Left ventricle myocardium superior (tissue), 1 donor: ENCODE data around the gene AMER3. TPM values are rescaled to one million over a fixed set of nuclear protein-coding genes. Genes with fewer than 3 reads are reported as not detected.
A peak's percentile ranks its signal among the peaks of the same experiment; 100 is the strongest.
"Not testable (repeated sequence)": the region's sequence is repeated elsewhere in the genome, so short reads cannot be mapped to it uniquely, and the experiment has no call there.

Source experiments
- ATAC-seq: fragments of 200-7000 bp; cut with Tn5 transposase; one replicate; pipeline ENCODE4 v1.9.1; 2020; ENCODE audit warnings: mild to moderate bottlenecking, moderate library complexity
- DNase-seq: peaks from one replicate; pipeline ENCODE4 v3.0.0-alpha.2; 2020
- intact Hi-C: fragments of 100-400 bp; cut with micrococcal nuclease; formaldehyde crosslinking; loops from one replicate; pipeline ENCODE4 v1.11.0; 2022
- long read RNA-seq: library from polyadenylated mRNA; unstranded; transcript quantifications from one replicate; pipeline ENCODE4 v2.0.0, GENCODE V29; 2021
- total RNA-seq: library from RNA; stranded (reverse); fragmentation: NEBNext Ultra II Directional; extraction: Animal tissue kit (Norgen Biotek cat#: 25700); gene quantifications from one replicate; pipeline ENCODE4 v1.2.1, GENCODE V29; 2021
- donor health status: DM: no; HTN: yes; CAD: no; lungs with severe emphysema.

Gene AMER3, protein sequence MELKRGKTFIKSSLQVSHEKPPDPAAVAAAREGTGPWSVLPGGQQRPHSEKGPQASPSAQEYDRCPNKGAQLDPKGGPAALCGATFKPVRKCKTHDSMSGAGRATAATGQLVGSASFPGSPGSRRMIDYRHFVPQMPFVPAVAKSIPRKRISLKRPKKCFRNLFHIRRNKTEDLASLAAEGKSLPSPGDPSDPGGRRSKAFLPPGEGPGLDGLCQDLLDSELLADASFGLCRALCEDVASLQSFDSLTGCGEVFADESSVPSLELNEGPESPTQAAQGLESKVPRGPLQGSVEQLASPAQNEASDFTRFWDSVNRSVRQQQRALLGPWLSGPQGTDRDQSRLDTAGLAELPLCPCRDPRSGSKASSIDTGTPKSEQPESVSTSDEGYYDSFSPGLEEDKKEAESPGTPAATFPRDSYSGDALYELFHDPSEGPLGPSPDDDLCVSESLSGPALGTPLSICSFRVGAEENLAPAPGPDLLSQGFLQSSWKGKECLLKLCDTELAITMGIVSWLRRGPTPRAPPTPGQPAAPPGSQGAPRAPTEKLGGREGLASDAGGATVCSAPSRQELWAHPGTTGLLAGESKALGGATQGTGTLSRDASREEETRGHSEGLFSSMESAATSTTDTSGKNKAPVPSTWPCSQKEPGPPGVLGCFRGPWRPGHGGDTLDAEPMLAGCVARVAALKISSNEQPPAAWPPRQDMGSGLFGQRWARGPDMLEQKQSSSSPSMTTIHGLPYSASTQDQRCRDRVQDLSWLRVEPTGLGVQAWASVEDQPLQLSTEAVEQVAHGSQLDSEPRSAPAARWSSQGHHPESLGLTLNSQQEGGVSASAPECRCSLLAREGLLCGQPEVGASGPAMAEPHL
- total RNA-seq, result not detected
- long read RNA-seq, result 0 reads

DNA sequence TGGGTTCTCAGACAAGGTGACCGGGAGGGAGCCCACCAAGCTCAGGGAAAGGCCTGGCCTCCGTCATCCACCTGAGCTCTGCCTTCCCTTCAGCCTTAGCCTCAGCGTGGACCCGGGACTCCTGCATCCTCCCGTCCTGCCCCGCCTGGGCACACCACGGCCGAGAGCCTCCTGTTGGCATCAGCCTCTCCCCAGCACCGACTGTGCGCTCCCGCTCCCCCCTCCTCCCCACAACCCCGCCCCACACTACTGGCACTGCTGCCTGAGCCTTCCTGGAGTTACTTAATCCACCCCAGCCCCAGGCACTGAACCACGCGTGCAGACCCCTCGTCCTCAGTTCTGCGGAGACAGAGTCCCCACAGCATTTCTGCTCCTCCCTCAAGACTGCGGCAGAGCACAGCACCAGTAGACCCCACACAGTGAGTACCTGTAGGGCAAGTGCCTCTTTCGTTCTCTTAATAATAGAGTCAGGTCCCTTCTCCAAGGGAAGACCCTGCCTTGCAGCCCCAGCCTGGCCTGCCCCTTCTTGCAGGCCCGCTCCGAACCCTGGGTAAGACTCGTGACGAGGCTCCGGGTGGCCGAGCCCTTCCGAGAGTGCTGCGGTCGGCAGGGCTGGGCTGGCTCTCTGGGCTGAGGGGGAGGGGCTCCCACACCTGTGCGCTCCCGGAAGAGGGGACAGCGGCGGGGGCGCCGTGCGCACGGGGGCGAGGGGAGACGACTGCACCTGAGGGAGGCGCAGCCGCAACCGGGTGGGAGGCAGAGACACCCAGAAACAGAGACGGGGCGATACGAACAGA, at the start of gene AMER3:
AMER3 (plus strand) TSS at position 285 of the 797 bp plus-strand sequence. CDS start 6,533 bp downstream, outside the sequence.
- DNase-seq (no peak), ATAC-seq (no peak)
- intact Hi-C loops, result no loop called here

DNA sequence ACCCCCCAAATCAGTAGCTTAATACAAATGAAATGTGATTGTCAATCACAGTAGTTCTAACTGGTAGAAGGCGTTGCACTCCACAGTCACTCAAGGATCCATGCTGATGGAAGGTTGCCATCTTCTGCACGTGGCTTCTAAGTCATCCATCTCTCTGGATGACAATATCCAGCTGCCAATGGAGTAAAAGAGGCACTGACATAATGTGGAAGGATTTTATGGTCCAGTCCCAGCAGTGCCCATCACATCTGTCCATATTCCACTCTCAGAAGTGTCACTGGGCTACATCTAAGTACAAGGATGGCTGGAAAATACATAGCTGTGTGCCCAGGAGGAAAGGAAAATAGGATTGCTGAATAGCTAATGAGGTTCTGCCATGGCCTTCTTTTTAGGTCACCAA, 40.5 kb upstream of the AMER3 start:
- intact Hi-C loops, DNase-seq: not testable (repeated sequence)
- ATAC-seq, result peak; percentile 61

DNA sequence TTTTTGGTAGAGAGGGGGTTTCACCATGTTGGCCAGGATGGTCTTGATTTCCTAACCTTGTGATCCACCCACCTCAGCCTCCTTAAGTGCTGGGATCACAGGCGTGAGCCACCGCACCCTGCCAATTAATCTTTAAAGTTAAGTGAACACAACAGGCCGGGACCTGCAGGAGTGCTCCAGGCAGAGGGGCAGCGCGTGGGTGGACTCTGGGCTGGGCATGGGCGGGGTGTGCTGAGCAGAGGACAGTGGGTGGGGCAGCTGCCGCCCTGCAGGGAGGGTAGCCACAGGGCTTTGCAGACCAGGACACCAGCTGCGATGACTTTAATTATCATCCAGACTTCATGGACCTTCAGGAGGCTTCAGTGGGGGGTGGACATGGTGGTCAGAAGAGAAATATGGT, 35.3 kb upstream of the AMER3 start:
- DNase-seq, result no peak
- no peak for ATAC-seq
- intact Hi-C loops, result no loop called here

DNA sequence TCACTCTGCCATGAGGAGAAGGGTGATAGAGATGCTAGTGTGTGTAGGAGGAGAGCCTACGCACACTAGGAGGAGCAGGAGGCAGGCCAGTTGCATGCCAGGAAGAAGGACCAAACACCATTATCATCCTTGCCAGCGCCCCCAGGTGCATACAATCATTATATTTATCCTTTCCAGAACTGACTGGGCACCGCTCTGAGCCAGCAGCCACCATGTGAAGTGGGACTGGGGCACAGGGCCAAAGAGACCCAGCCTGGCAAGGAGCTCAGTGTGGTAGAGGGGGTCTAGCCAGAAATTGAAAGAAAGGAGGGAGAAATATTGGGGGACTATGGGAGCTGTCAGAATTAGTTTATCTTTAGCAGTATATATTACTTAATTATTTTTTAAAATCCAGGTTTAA, 34.8 kb upstream of the AMER3 start:
- ATAC-seq (no peak), DNase-seq (no peak)
- intact Hi-C loops, result no loop called here

DNA sequence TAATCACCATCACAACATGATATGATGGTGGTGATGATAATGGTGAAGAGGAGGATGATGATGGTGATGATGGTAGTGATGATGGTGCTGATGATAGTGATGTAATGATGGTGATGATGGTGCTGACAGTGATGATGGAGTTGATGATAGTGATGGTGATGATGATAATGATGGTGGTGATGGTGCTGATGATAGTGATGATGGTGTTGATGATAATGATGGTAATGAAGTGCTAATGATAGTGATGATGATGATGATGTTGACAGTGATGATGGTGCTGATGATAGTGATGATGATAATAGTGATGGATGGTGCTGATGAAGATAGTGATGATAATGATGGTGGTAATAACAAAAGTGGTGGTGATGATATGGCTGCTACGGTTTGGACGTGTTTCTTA, 30.9 kb upstream of the AMER3 start:
- intact Hi-C loops, result no loop called here
- no peak for ATAC-seq
- DNase-seq, result no peak

DNA sequence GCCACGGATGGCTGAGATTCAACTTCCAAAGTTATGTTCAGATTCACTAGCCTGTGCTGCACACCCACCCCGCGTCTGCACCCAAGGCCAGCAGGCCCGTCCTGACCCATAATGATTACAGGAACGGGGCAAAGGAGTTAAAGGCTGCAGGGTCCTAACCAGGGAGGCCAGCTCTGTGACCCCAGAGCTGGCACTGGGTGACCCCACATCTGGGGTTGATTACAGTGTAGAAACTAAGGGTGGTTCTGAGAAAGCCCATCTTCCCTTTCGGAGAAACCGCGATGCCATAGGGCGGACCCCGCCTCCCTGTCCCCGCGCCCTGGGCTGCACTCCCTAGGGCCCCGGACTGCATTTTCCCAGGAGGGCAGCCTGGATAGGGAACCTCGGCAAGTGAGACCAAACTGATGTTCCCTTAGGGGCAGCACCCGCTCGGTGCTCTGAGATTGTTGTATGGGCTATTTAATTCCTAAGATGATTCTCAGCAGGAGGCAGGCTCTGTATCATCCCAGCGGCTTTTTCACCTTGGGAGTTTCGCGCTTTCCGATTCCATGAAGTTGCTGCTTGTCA, 28.6 kb upstream of the AMER3 start:
- DNase-seq (no peak), ATAC-seq (no peak)
- intact Hi-C loops, result no loop called here

DNA sequence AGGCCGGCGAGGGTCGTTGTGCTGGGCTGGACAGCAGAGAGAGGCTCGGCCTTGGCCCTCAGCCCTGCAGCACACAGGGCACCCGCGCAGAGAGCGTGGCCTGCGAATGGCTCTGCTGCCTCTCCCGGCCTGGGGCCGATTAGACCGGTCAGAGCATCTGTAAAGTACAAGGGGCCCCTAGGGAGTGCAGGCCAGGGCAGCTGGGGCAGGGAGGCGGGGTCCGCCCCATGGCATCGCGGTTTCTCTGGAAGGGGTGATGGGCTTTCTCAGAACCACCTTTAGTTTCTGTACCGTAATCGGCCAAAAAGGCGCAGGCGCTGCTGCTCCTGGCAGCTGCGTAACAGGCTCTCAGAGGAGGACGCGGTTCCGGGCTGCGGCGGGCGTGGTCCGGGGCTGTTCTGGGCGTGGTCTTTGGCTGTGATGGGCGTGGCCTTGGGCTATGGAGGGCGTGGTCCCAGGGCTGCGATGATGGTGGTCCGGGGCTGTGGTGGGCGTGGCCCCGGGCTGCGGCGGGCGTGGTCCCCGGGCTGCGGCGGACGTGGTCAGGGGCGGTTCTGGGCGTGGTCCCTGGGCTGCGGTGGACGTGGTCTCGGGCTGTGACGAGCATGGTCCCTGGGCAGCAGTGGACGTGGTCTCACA, 27.9 kb upstream of the AMER3 start:
- peak; percentile 97 for ATAC-seq
- intact Hi-C loops, result no loop called here
- DNase-seq, result peak; percentile 85

DNA sequence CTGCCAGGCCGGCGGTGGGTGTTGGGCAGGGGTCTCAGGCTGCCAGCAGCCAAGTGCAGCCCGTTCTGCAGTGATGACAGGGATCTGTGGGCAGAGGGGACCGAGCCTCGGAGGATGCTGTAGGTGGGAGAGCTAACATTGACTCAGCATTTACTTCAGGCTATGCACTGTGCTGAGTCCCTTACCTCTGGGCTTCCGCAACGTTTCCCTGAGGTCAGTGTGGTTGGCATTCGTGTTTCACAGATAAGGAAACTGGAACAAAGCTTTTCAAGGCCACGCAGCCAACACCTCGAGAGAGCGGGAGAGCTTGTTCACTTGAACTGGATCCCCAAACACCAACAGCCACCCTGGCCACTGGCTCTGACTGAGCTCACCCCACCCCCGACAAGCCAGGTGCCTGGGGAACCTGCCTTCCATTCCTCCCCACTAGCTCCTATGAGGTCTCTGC, 27.3 kb upstream of the AMER3 start:
- intact Hi-C loops, result no loop called here
- ATAC-seq (peak; percentile 63), DNase-seq (no peak)

DNA sequence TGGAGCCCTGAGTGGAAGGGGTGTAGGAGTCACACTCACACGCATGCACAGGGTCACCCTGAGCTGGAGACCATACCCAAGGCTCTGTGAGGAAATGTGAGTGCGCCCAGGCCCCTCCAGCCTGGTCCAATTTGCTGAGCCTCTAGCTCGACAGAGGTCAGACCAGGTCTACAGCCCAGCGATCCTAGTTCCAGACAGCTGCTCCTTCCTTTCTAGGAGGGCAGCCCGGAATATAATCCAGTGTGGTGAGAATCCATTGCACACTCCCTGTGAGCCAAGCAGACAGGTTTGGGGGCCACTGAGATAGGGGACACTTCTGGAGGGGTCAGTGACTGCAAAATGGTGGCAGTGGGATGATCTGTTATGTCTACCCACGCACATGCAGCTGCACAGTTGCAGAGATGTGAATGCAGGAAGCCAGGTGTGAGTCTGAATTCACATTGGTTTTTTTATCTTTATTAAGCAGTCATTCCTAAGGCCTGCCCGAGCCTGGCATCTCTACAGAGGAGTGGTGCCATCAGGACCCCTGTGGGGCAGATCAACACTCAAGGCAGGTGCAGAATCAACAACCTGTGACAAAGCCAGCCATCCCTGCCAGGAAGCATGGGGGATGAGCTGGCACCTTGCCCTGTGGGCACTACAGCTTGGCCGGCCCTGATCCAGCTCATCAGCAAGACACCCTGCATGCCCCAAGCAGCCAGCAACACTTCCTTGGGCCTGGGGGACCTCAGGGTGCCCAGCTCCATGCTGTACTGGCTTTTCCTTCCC, 26.6 kb upstream of the AMER3 start, which contains the start of gene GPR148:
GPR148 (plus strand) TSS at position 522 of the 768 bp plus-strand sequence; CDS start at position 604, 82 bp downstream.
- intact Hi-C loops, result no loop called here
- ATAC-seq (no peak), DNase-seq (no peak)

DNA sequence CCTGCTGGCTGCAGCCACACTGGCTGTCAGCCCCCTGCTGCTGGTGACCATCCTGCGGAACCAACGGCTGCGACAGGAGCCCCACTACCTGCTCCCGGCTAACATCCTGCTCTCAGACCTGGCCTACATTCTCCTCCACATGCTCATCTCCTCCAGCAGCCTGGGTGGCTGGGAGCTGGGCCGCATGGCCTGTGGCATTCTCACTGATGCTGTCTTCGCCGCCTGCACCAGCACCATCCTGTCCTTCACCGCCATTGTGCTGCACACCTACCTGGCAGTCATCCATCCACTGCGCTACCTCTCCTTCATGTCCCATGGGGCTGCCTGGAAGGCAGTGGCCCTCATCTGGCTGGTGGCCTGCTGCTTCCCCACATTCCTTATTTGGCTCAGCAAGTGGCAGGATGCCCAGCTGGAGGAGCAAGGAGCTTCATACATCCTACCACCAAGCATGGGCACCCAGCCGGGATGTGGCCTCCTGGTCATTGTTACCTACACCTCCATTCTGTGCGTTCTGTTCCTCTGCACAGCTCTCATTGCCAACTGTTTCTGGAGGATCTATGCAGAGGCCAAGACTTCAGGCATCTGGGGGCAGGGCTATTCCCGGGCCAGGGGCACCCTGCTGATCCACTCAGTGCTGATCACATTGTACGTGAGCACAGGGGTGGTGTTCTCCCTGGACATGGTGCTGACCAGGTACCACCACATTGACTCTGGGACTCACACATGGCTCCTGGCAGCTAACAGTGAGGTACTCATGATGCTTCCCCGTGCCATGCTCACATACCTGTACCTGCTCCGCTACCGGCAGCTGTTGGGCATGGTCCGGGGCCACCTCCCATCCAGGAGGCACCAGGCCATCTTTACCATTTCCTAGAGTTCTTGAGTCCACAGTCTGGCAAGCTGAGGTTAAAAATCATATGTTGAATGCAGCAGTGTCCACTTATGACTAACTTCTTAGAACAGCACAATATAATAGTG, 25.7 kb upstream of the AMER3 start:
- intact Hi-C loops, result no loop called here
- DNase-seq, result no peak
- ATAC-seq, result no peak

DNA sequence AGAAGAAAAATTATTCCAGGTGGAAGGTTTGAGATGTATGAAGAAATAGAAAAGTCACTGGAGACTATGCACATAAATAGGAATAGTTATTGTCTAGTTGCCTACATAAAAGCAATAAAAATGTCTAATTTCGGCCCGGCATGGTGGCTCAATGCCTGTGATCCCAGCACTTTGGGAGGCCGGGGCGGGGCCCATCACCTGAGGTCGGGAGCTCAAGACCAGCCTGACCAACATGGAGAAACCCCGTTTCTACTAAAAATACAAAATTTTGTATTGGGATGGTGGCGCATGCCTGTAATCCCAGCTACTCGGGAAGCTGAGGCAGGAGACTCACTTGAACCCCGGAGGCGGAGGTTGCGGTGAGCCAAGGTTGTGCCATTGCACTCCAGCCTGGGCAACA, 23.1 kb upstream of the AMER3 start:
- intact Hi-C loops, ATAC-seq, DNase-seq: not testable (repeated sequence)

DNA sequence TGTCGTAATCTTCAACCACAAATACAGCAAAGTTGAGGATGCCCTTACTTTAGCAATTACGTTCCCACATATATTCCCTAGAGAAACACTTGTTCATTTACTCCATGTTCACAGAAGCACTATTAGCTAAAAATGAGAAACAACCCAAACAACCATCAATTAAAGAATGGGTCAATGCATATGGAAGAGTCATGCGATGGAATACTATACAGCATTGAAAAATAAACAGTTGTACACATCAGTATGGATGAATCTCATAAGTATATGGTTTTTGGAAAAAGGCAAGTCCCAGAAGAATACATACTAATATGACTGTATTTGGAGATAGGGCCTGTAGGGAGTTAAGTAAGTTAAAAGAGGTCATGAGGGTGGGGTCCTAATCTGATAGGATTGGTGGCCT, 20.1 kb upstream of the AMER3 start:
- ATAC-seq (no peak), DNase-seq (no peak)
- intact Hi-C loops, result no loop called here

DNA sequence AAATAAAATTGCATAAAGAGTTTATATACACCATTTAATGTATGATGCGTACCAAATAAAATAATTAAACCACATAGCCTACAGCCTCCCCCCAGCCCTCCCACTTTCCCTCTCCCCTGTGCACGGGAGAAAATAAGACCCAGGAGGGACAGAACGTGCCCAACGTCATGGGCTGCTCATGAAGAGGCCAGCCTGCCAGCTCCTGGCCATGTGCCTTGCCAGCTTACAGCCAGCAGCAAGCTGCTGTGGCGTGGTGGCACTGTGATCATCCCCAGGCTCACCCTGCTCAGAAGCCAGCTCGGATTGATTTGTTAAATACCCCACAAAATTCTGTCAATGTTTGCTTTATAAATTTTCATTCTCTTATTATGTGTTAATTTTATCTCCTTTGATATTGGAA, 18.9 kb upstream of the AMER3 start:
- intact Hi-C loops, result no loop called here
- DNase-seq (peak; percentile 78), ATAC-seq (peak; percentile 97)

DNA sequence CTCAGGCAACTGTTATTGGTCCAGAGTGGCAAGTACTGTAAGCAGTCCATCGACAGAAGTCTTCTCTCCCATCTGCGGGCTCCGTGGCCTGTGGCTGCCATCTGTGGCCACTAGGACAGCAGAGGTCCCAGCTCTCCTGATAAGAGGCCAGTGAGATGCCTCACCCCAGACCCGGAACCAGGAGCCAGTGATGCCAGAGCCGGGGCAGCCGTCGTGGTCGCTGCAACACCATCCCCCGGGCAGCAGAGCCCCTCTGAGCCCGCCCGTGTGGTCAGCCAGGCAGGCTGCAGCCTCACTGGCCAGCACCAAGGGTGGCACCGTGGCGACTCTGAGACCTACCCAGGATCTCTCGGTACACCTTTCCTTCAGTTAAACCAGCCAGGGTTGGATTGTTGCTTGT, 17.7 kb upstream of the AMER3 start:
- ATAC-seq (no peak), DNase-seq (no peak)
- intact Hi-C loops, result no loop called here

DNA sequence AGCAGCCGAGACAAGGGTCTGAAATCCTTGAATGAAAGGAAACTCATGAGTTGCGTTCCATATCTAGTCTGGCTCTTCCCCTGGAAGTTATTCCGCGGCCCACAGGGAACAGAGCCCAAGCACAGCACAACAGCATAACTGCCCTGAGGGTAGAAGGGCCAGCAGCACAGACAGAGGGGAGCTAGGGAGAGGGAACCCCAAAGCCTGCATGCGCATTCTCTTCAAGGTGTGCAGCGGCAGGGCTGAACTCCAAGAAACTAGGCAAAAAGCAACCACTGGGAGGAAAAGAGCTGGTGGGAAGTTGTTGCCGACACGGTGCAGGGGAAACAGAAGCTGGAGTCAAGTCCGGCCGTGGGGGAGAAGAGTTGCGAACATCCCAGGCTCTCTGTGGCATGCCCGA, 14.7 kb upstream of the AMER3 start:
- ATAC-seq, result no peak

DNA sequence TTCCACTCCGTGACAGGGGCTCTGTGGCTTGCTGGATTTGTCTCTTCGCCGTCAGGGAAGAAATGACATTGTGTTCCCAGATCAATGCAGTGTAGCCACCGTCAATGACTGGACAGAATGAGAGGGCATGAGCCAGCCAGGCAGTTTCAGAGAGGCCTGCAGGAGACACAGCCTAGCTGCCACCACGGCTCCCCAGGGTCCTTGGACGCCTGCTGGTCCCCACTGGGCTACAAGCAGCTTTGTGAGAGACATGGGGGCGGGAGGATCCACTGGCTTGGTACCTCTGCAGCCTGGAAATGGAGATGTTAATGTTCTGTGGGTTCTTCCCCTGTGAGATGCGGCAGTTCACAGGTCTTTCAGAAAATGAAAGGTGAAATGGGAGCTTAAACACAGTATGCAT, 12.1 kb upstream of the AMER3 start:
- DNase-seq (no peak), ATAC-seq (no peak)
- intact Hi-C loops, result no loop called here

More for the DNA sequence above, 14.7 kb upstream of the AMER3 start:
- intact Hi-C loops, result no loop called here
- no peak for DNase-seq
